GM12892 (cell line): ENCODE measurements around the gene LMF1.
"Not testable (repeated sequence)": the region's sequence is repeated elsewhere in the genome, so short reads cannot be mapped to it uniquely, and the experiment has no call there.

Source experiments
- DNase-seq: peaks from one replicate; pipeline ENCODE4 v3.0.0; 2011; ENCODE audit not compliant: insufficient read length
- FAIRE-seq: peaks from 2 replicates; lab custom pipeline; 2011; peaks lifted over from hg19 to GRCh38; lab: Jason Lieb, UNC
- POLR2A ChIP-seq: IDR thresholded peaks from 2 replicates; pipeline ENCODE4 v1.6.1; 2011; ENCODE audit warnings: low read depth, low read length, control low read depth
- POLR2AphosphoS5 ChIP-seq: IDR thresholded peaks from 2 replicates; pipeline ENCODE4 v1.6.1; 2011; ENCODE audit warnings: low read depth, low read length, control low read depth
- TAF1 ChIP-seq: IDR thresholded peaks from 2 replicates; pipeline ENCODE4 v1.6.1; 2011; ENCODE audit warnings: low read depth, mild to moderate bottlenecking, control low read depth, low read length, borderline replicate concordance

The LMF1 gene

GRCh38 chr16:843771-844170 lies 127.0 kb downstream of the LMF1 start:
- no peak for TF ChIP-seq TAF1
- no peak for TF ChIP-seq POLR2A
- no peak for TF ChIP-seq POLR2AphosphoS5
- FAIRE-seq = no peak

DNA sequence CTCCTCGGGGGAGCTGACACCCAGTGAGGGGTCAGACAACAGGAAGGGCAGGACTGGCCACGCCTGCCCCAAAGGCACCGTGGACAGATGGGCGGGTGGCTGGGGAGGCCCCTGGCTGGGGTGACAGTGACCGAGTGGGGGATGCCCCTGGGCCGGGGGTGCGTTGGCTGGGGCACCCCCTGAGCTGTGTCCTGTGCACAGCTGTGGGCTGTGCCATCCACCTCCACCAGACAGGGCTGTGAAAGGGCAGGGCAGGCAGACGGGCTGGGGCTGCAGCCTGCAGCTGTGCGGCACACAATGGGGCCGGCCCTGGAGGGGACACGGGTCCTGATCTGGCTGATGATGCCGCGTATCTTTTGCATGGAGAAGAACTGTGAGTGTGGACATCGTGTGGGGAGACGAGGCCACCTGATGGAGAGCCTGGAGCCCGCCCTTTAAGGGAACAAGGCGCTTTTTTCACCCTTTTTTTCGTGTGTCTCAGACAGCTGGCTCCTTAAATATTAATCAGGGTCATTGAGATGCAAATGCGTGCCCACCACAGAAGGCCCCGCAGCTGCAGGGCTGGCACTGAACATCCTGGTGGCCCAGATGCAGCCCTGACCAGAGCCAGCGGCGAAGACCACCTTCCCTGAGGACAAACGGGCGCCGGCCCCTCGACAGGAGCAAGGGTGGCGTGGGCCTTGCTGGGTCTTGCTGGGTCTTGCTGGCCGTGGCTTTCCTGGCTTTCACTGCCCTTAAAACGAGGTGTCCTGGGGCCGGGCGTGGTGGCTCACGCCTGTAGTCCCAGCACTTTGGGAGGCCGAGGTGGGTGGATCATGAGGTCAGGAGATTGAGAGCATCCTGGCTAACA lies 127.8 kb downstream of the LMF1 start:
- TF ChIP-seq TAF1 (no peak), POLR2AphosphoS5 (no peak), POLR2A (no peak)
- FAIRE-seq = no peak
- no peak for DNase-seq

More at GRCh38 chr16:843771-844170, 127.0 kb downstream of the LMF1 start:
- no peak for DNase-seq

- DNase-seq = no peak
- FAIRE-seq = no peak
- no peak for TF ChIP-seq TAF1
- TF ChIP-seq POLR2A = no peak
- TF ChIP-seq POLR2AphosphoS5 = no peak
Observed at GRCh38 chr16:842061-842476, 128.7 kb downstream of the LMF1 start.

GRCh38 chr16:841455-842060 lies 129.2 kb downstream of the LMF1 start:
- FAIRE-seq (no peak), DNase-seq (no peak)

GRCh38 chr16:840561-841454 lies 130.0 kb downstream of the LMF1 start:
- FAIRE-seq (no peak), DNase-seq (no peak)
- TF ChIP-seq TAF1 = no peak
- no peak for TF ChIP-seq POLR2AphosphoS5
- no peak for TF ChIP-seq POLR2A

More at GRCh38 chr16:841455-842060, 129.2 kb downstream of the LMF1 start:
- TF ChIP-seq POLR2AphosphoS5 (no peak), TAF1 (no peak), POLR2A (no peak)

GRCh38 chr16:839643-840408 lies 131.0 kb downstream of the LMF1 start:
- DNase-seq (no peak), FAIRE-seq (no peak)
- TF ChIP-seq TAF1 (no peak), POLR2A (no peak), POLR2AphosphoS5 (no peak)

- FAIRE-seq (no peak), DNase-seq (no peak)
- no peak for TF ChIP-seq POLR2AphosphoS5
- no peak for TF ChIP-seq POLR2A
- TF ChIP-seq TAF1 = no peak
Observed at GRCh38 chr16:838741-839140, 132.0 kb downstream of the LMF1 start.

DNA sequence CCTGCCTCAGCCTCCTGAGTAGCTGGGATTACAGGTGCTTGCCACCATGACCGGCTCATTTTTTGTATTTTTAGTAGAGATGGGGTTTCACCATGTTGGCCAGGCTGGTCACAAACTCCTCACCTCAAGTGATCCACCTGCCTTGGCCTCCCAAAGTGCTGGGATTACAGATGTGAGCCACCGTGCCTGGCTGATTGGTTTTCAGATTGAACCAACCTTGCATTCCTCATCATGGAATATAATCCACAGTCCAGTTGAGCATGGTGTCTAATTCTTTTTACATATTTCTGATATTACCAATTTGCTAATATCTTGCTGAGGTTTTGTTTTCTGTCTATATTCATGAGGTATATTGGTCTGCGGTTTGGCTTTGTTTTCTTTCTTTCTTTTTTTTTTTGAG lies 134.0 kb downstream of the LMF1 start:
- not testable (repeated sequence) for FAIRE-seq, DNase-seq

GRCh38 chr16:836221-836620 lies 134.6 kb downstream of the LMF1 start:
- no peak for FAIRE-seq

DNA sequence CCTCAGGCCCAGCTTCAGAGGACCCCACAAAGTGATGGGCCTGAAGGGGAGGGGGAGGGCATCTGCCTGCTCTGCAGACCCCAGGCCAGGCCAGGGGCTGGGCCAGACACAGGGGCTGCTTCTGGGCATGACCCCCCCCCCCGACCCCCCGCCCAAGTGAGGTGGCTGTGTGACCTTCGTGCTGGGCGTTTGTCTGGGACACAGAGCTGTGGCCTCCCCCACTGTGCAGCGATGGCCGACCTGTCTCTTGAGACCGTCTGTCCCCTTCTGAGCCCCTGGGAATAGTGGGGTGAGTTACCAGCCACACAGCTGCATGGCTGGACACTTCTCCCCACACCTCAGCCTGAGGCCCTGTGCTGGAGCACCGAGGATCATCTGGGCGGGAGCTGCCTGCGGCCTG lies 135.4 kb downstream of the LMF1 start:
- DNase-seq (no peak), FAIRE-seq (no peak)
- TF ChIP-seq POLR2AphosphoS5 (no peak), TAF1 (no peak), POLR2A (no peak)

More at GRCh38 chr16:836221-836620, 134.6 kb downstream of the LMF1 start:
- TF ChIP-seq POLR2AphosphoS5 (no peak), POLR2A (no peak)
- no peak for DNase-seq

DNA sequence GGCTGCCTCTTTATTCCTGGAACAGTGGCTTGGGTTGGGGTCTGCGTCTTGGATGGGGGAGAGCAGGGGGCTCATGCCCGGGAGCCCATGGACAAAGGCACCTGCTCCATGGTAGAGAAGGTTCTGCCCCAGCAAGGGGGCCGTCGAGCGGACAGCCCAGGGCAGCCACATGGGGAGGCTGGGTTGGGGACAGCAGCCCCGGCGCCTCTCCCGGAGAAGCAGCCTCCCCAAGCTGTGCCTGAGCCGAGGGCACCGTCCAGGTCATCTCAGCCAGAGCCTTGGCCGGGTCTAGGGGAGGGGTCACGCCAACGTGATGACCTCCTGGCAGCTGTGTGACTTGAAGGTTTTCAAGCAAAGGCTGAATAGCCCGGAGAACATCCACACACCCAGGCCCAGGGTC lies 137.4 kb downstream of the LMF1 start:
- DNase-seq (no peak), FAIRE-seq (no peak)
- no peak for TF ChIP-seq POLR2A
- no peak for TF ChIP-seq POLR2AphosphoS5
- TF ChIP-seq TAF1 = no peak
